Gastrocnemius medialis (tissue), 4 donors: Measurements from ENCODE around the gene TBC1D22B. TPM values are rescaled to one million over a fixed set of nuclear protein-coding genes. Genes with fewer than 3 reads are reported as not detected.

Experiments
- ATAC-seq, 2 donors: fragments of 150-250 bp; one replicate each; pipeline ENCODE4 v1.9.1; 2016
- DNase-seq, 2 donors: peaks; one replicate each; pipeline ENCODE4 v3.0.0-alpha.2; 2019
- H3K27ac ChIP-seq, 4 donors: fragments of 200-600 bp; sonication (generic); 1 replicate in 1 of 4; 2 replicates in 3 of 4; pipeline ENCODE4 v1.5.1; 2016 to 2018; ENCODE audit warnings: mild to moderate bottlenecking in 2 of 4, moderate library complexity in 1 of 4
- H3K27me3 ChIP-seq, 3 donors: fragments of 200-600 bp; sonication (generic) in 2 of 3; 1 replicate in 1 of 3; 2 replicates in 2 of 3; pipeline versions ENCODE4 v1.5.1 to v1.6.0; 2016 to 2019; ENCODE audit warnings: mild to moderate bottlenecking in 1 of 3, moderate library complexity in 1 of 3
- H3K36me3 ChIP-seq, 2 donors: fragments of 200-600 bp; sonication (generic) in 1 of 2; one replicate each; pipeline ENCODE4 v1.5.1; 2017 to 2018
- H3K4me1 ChIP-seq, 2 donors: fragments of 200-600 bp; sonication (generic) in 1 of 2; one replicate each; pipeline ENCODE4 v1.5.1; 2016 to 2017; ENCODE audit warnings: mild to moderate bottlenecking in 2 of 2
- H3K4me3 ChIP-seq, 4 donors: fragments of 200-600 bp; sonication (generic) in 3 of 4; 1 replicate in 1 of 4; 2 replicates in 3 of 4; pipeline ENCODE4 v1.5.1; 2016 to 2019; ENCODE audit warnings: mild to moderate bottlenecking in 2 of 4
- H3K9me3 ChIP-seq, 3 donors: fragments of 200-600 bp; sonication (generic) in 2 of 3; 1 replicate in 1 of 3; 2 replicates in 2 of 3; pipeline ENCODE4 v1.5.1; 2016 to 2019
- CTCF ChIP-seq, 5 experiments: fragments of 450-650 bp in 3 of 5; fragments of 200-600 bp in 2 of 5; sonication (generic) in 2 of 5; IDR thresholded peaks in 4 of 5; conservative IDR thresholded peaks in 1 of 5; 1 replicate in 4 of 5; 2 replicates in 1 of 5; pipeline ENCODE4 v1.5.1; 2016 to 2019; ENCODE audit warnings: antibody characterized with exemption in 5 of 5, mild to moderate bottlenecking in 3 of 5, moderate library complexity in 3 of 5
- POLR2A ChIP-seq, 2 donors: fragments of 450-650 bp; IDR thresholded peaks; one replicate each; pipeline ENCODE4 v1.6.1; 2017; ENCODE audit warnings: antibody characterized with exemption in 2 of 2, mild to moderate bottlenecking in 2 of 2, moderate library complexity in 2 of 2
- in situ Hi-C, 4 donors: fragments of 200-750 bp; cut with MboI; loops; one replicate each; pipeline versions ENCODE4 v1.15.0 to v1.8.0; 2017; ENCODE audit warnings: low sequenced_read_pairs in 4 of 4
- intact Hi-C: fragments of 100-400 bp; cut with DNase I; formaldehyde crosslinking; loops from one replicate; pipeline ENCODE4 v1.15.1; 2023; ENCODE audit warnings: low total_unique reads
- total RNA-seq, 4 donors: library from RNA; depleted of rRNA; stranded (reverse); fragments of >200 nt; gene quantifications; one replicate each; pipeline versions ENCODE4 v1.1.0 to v1.2.3, GENCODE V29; 2016

The TBC1D22B gene
- total RNA-seq, 4 donors from 2014 or later = 6.3 to 12.3 (median 7.7) TPM

- TF ChIP-seq POLR2A (IDR thresholded peaks at IDR 0.05) (no peak), CTCF (IDR thresholded peaks at IDR 0.05 in 4 of 5, conservative IDR thresholded peaks at IDR 0.05 in 1 of 5) (peak; percentile 92 to 95 (median 95))
- intact Hi-C loops = loop anchor here (1.0 to 5.0 kb wide), 7 partner anchors 40 to 443 kb away; partner anchors contain the start of genes C6orf89 and PIM1
- no peak overlapping the region for H3K27ac ChIP-seq
Measured at GRCh38 chr6:37210313-37210968, 47.1 kb upstream of the TBC1D22B start.

GRCh38 chr6:37212268-37212667 lies 45.3 kb upstream of the TBC1D22B start:
- Histone ChIP-seq H3K4me3 (no peak overlapping the region), H3K36me3 (no peaks in the 10 kb centered on the region), H3K27me3 (no peaks in the 10 kb centered on the region), H3K9me3 (no peaks in the 10 kb centered on the region), H3K4me1 (peaks cover 0 to 7% of the 10 kb centered on the region in 2 donors), H3K27ac (no peak overlapping the region)
- intact Hi-C loops (loop anchor here (5.0 kb wide), 2 partner anchors 100 to 445 kb away; no protein-coding TSS in a partner anchor), in situ Hi-C loops (loop anchor here (10.0 to 25.0 kb wide), 3 partner anchors 317 to 327 kb away; partner anchors contain the start of gene C6orf89 (in 3 of the 4))
- no peak for TF ChIP-seq CTCF (IDR thresholded peaks at IDR 0.05 in 4 of 5, conservative IDR thresholded peaks at IDR 0.05 in 1 of 5)
- TF ChIP-seq POLR2A (IDR thresholded peaks at IDR 0.05) = no peak
- no peak for DNase-seq
- ATAC-seq = no peak

More at GRCh38 chr6:37210313-37210968, 47.1 kb upstream of the TBC1D22B start:
- DNase-seq (peak; percentile 61 to 66), ATAC-seq (peak; percentile 92 to 94)
- Histone ChIP-seq H3K36me3 (no peaks in the 10 kb centered on the region), H3K4me3 (no peak overlapping the region), H3K4me1 (peaks cover 0 to 7% of the 10 kb centered on the region in 2 donors), H3K9me3 (no peaks in the 10 kb centered on the region), H3K27me3 (no peaks in the 10 kb centered on the region)
- in situ Hi-C loops = loop anchor here (10.0 to 25.0 kb wide), 3 partner anchors 316 to 326 kb away; partner anchors contain the start of gene C6orf89 (in 3 of the 4)

GRCh38 chr6:37218061-37218460 lies 39.5 kb upstream of the TBC1D22B start:
- H3K27me3 ChIP-seq = no peaks in the 10 kb centered on the region
- H3K36me3 ChIP-seq = no peaks in the 10 kb centered on the region
- no peak for DNase-seq
- no peak for ATAC-seq
- TF ChIP-seq CTCF (IDR thresholded peaks at IDR 0.05 in 4 of 5, conservative IDR thresholded peaks at IDR 0.05 in 1 of 5) (no peak), POLR2A (IDR thresholded peaks at IDR 0.05) (no peak)
- no peak overlapping the region for H3K4me3 ChIP-seq
- peaks cover 7 to 12% of the 10 kb centered on the region in 2 donors for H3K4me1 ChIP-seq
- in situ Hi-C loops = loop anchor here (10.0 to 25.0 kb wide), 3 partner anchors 323 to 333 kb away; partner anchors contain the start of gene C6orf89 (in 3 of the 4)
- intact Hi-C loops = no loop called here
- H3K27ac ChIP-seq = no peak overlapping the region
- H3K9me3 ChIP-seq = no peaks in the 10 kb centered on the region

- intact Hi-C loops = no loop called here
Measured at GRCh38 chr6:37218511-37218910, 39.1 kb upstream of the TBC1D22B start.

More at GRCh38 chr6:37218511-37218910, 39.1 kb upstream of the TBC1D22B start:
- ATAC-seq = no peak
- no peaks in the 10 kb centered on the region for H3K36me3 ChIP-seq
- TF ChIP-seq CTCF (IDR thresholded peaks at IDR 0.05 in 4 of 5, conservative IDR thresholded peaks at IDR 0.05 in 1 of 5) (no peak), POLR2A (IDR thresholded peaks at IDR 0.05) (no peak)
- no peaks in the 10 kb centered on the region for H3K9me3 ChIP-seq
- H3K4me3 ChIP-seq = no peak overlapping the region
- DNase-seq = no peak
- peaks cover 9 to 15% of the 10 kb centered on the region in 2 donors for H3K4me1 ChIP-seq
- in situ Hi-C loops = loop anchor here (10.0 to 25.0 kb wide), 3 partner anchors 324 to 334 kb away; partner anchors contain the start of gene C6orf89 (in 3 of the 4)
- H3K27ac ChIP-seq = no peak overlapping the region
- no peaks in the 10 kb centered on the region for H3K27me3 ChIP-seq
